Neural cell (in vitro differentiated cells): ENCODE data around the gene FGR. TPM values are rescaled to one million over a fixed set of nuclear protein-coding genes. Genes with fewer than 3 reads are reported as not detected.

Source experiments
- H2AFZ ChIP-seq: fragments of 200-600, 300-800 bp; sonication (generic), shearing (Covaris generic); 2 replicates; pipeline ENCODE4 v1.6.0; 2014; ENCODE audit warnings: low read depth, mild to moderate bottlenecking, antibody characterized with exemption, low read length, moderate library complexity
- H3F3A ChIP-seq: fragments of 200-600 bp; shearing (Covaris generic); 2 replicates; pipeline ENCODE4 v1.6.1; 2016; ENCODE audit warnings: mild to moderate bottlenecking, moderate library complexity, mixed read lengths, antibody characterized with exemption, low read length; ENCODE audit not compliant: insufficient read depth, poor library complexity, severe bottlenecking
- H3K27ac ChIP-seq: fragments of 200-600, 300-800 bp; sonication (generic), shearing (Covaris generic); 2 replicates; pipeline ENCODE4 v1.5.1; 2014; ENCODE audit warnings: mild to moderate bottlenecking, low read length, moderate library complexity
- H3K27me3 ChIP-seq: fragments of 300-800, 200-600 bp; sonication (generic), shearing (Covaris generic); 2 replicates; pipeline ENCODE4 v1.6.0; 2014; ENCODE audit warnings: mild to moderate bottlenecking, low read depth, low read length, moderate library complexity; ENCODE audit not compliant: insufficient read depth
- H3K36me3 ChIP-seq: fragments of 300-800, 200-600 bp; sonication (generic), shearing (Covaris generic); 2 replicates; pipeline ENCODE4 v1.5.1; 2014; ENCODE audit warnings: mild to moderate bottlenecking, antibody characterized with exemption, low read length, moderate library complexity; ENCODE audit not compliant: insufficient read depth
- H3K4me2 ChIP-seq: fragments of 300-800, 200-600 bp; sonication (generic), shearing (Covaris generic); 2 replicates; pipeline ENCODE4 v1.6.0; 2014; ENCODE audit warnings: mild to moderate bottlenecking, low read length
- H3K4me3 ChIP-seq: fragments of 300-800, 200-600 bp; sonication (generic), shearing (Covaris generic); 2 replicates; pipeline ENCODE4 v1.5.1; 2014; ENCODE audit warnings: mild to moderate bottlenecking, low read length, moderate library complexity
- H3K79me2 ChIP-seq: fragments of 200-600 bp; shearing (Covaris generic); replicated peaks from 2 replicates; pipeline ENCODE4 v1.6.0; 2014; ENCODE audit warnings: mild to moderate bottlenecking, low read length, moderate library complexity; ENCODE audit not compliant: insufficient read depth
- H3K9ac ChIP-seq: fragments of 300-800, 200-600 bp; sonication (generic), shearing (Covaris generic); 2 replicates; pipeline ENCODE4 v1.6.1; 2016; ENCODE audit warnings: mild to moderate bottlenecking, low read length, mixed read lengths
- H3K9me2 ChIP-seq: fragments of 200-600 bp; shearing (Covaris generic); 2 replicates; pipeline ENCODE4 v1.6.1; 2016; ENCODE audit warnings: mild to moderate bottlenecking, low read length, mixed read lengths; ENCODE audit not compliant: insufficient read depth
- H3K9me3 ChIP-seq: fragments of 200-600, 300-800 bp; sonication (generic), shearing (Covaris generic); 2 replicates; pipeline ENCODE4 v1.6.1; 2016; ENCODE audit warnings: mild to moderate bottlenecking, mixed run types, low read length, moderate library complexity, mixed read lengths
- H4K20me1 ChIP-seq: fragments of 200-600 bp; shearing (Covaris generic); 2 replicates; pipeline ENCODE4 v1.6.1; 2016; ENCODE audit warnings: mild to moderate bottlenecking, mixed run types; ENCODE audit not compliant: insufficient read depth
- CTCF ChIP-seq: fragments of 450-650 bp; IDR thresholded peaks from 2 replicates; pipeline ENCODE4 v1.5.1; 2014; ENCODE audit warnings: antibody characterized with exemption, mild to moderate bottlenecking, moderate library complexity; ENCODE audit not compliant: poor library complexity, severe bottlenecking
- EP300 ChIP-seq: fragments of 450-650 bp; conservative IDR thresholded peaks from 2 replicates; pipeline ENCODE4 v1.6.1; 2014; ENCODE audit warnings: antibody characterized with exemption, mild to moderate bottlenecking, moderate library complexity; ENCODE audit not compliant: poor library complexity, severe bottlenecking
- EZH2 ChIP-seq: fragments of 200-600, 300-800 bp; shearing (Covaris generic), sonication (generic); IDR thresholded peaks from 2 replicates; pipeline ENCODE4 v1.6.1; 2014; ENCODE audit warnings: antibody characterized with exemption, low read length, borderline replicate concordance, mild to moderate bottlenecking; ENCODE audit not compliant: insufficient read depth, poor library complexity, severe bottlenecking
- MXI1 ChIP-seq: fragments of 450-650 bp; conservative IDR thresholded peaks from 2 replicates; pipeline ENCODE4 v1.6.1; 2014; ENCODE audit warnings: antibody characterized with exemption, mild to moderate bottlenecking; ENCODE audit not compliant: poor library complexity, severe bottlenecking
- POLR2AphosphoS5 ChIP-seq: IDR thresholded peaks from 2 replicates; pipeline ENCODE4 v1.6.1; 2012
- RAD21 ChIP-seq: fragments of 450-650 bp; conservative IDR thresholded peaks from 2 replicates; pipeline ENCODE4 v1.6.1; 2014; ENCODE audit warnings: antibody characterized with exemption, mild to moderate bottlenecking, moderate library complexity
- REST ChIP-seq: IDR thresholded peaks from 2 replicates; pipeline ENCODE4 v1.6.1; 2012; ENCODE audit warnings: borderline replicate concordance
- SMC3 ChIP-seq: fragments of 450-650 bp; conservative IDR thresholded peaks from 2 replicates; pipeline ENCODE4 v1.6.1; 2014; ENCODE audit warnings: antibody characterized with exemption, mild to moderate bottlenecking, moderate library complexity; ENCODE audit not compliant: poor library complexity
- TAF1 ChIP-seq: IDR thresholded peaks from 2 replicates; pipeline ENCODE4 v1.6.1; 2012; ENCODE audit warnings: low read depth
- polyA plus RNA-seq: library from polyadenylated mRNA; depleted of rRNA; stranded (reverse); fragments of >200 nt; gene quantifications from 2 replicates; pipeline ENCODE4 v1.2.3, GENCODE V29; 2014

Gene FGR
- polyA plus RNA-seq, 1 donor from 2014 or later: not detected

- Histone ChIP-seq H3K79me2 (no peaks in the 10 kb centered on the region), H3F3A (no peaks in the 10 kb centered on the region), H4K20me1 (no peaks in the 10 kb centered on the region), H2AFZ (no peak overlapping the region), H3K4me2 (no peak overlapping the region), H3K4me3 (no peak overlapping the region), H3K36me3 (no peaks in the 10 kb centered on the region), H3K27ac (no peak overlapping the region), H3K9me2 (no peaks in the 10 kb centered on the region), H3K27me3 (no peaks in the 10 kb centered on the region), H3K9me3 (no peaks in the 10 kb centered on the region), H3K9ac (no peak overlapping the region)
- TF ChIP-seq CTCF (no peak), EP300 (no peak), SMC3 (no peak), TAF1 (no peak), EZH2 (no peak), POLR2AphosphoS5 (no peak), MXI1 (no peak), RAD21 (no peak), REST (no peak)
Measured at GRCh38 chr1:27626031-27626935, 8.7 kb downstream of the FGR start.

GRCh38 chr1:27624467-27625178 lies 10.4 kb downstream of the FGR start:
- Histone ChIP-seq H2AFZ (peak overlapping the region; percentile 18), H4K20me1 (no peaks in the 10 kb centered on the region), H3K27ac (peak overlapping the region; percentile 29), H3K4me2 (peak overlapping the region; percentile 3), H3K79me2 (no peaks in the 10 kb centered on the region), H3K36me3 (no peaks in the 10 kb centered on the region), H3K9me3 (no peaks in the 10 kb centered on the region), H3K9ac (peak overlapping the region; percentile 32), H3K9me2 (no peaks in the 10 kb centered on the region), H3K4me3 (no peak overlapping the region), H3K27me3 (no peaks in the 10 kb centered on the region), H3F3A (no peaks in the 10 kb centered on the region)
- TF ChIP-seq MXI1 (no peak), RAD21 (no peak), CTCF (no peak), EP300 (no peak), REST (no peak), SMC3 (no peak), EZH2 (no peak), POLR2AphosphoS5 (no peak), TAF1 (no peak)
